ENCODE measurements around the gene CXCL5.
"Not testable (repeated sequence)": the region's sequence is repeated elsewhere in the genome, so short reads cannot be mapped to it uniquely, and the experiment has no call there.

CXCL5 gene

DNA sequence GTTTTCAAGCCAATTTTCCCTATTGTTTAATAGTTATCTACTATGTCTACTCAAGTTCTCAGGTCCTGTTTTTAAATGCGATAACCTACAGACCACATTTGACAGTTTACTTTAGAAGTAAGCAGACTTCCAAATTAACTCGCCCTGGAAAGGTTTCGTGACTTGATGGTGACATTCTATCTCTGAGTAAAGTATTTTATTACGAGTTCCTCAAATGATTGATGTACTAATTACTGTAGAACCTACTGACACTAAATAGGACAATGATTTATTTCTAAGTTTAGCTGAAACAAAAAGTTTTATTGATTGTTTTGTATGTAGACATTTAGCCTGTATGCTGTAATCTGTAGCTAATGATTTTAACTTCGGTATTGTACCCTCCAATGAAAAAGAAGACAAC, 8.5 kb downstream of the CXCL5 start:
- no peak overlapping the region for H3K4me3 ChIP-seq (ENCODE audit: low read depth, low read length)
- TF ChIP-seq, protein P1, sequence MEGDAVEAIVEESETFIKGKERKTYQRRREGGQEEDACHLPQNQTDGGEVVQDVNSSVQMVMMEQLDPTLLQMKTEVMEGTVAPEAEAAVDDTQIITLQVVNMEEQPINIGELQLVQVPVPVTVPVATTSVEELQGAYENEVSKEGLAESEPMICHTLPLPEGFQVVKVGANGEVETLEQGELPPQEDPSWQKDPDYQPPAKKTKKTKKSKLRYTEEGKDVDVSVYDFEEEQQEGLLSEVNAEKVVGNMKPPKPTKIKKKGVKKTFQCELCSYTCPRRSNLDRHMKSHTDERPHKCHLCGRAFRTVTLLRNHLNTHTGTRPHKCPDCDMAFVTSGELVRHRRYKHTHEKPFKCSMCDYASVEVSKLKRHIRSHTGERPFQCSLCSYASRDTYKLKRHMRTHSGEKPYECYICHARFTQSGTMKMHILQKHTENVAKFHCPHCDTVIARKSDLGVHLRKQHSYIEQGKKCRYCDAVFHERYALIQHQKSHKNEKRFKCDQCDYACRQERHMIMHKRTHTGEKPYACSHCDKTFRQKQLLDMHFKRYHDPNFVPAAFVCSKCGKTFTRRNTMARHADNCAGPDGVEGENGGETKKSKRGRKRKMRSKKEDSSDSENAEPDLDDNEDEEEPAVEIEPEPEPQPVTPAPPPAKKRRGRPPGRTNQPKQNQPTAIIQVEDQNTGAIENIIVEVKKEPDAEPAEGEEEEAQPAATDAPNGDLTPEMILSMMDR (IDR thresholded peaks at IDR 0.05; ENCODE audit: low read depth, low read length, missing control alignments) = no peak
- no peak for DNase-seq (ENCODE audit: low read depth)

DNA sequence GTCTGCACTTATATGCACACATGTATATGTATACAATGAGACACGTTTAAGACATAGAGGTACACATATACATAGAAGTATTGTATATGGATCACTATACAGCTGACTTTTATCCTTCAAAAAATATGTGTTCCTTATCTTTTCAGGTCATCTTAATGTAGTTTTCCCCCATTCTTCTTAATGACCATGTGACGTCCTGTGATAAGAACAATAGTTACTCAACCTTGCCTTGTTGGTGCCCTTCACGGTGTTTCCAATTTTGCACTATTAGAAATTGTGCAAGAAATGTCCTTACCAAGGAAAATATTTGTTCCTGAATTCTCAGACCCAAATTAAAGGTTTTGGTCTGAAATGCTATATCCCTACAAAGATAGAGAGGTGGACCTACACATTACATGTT, 9.4 kb downstream of the CXCL5 start:
- H3K4me3 ChIP-seq (ENCODE audit: low read depth, low read length) = no peak overlapping the region
- no peak for DNase-seq (ENCODE audit: low read depth)
- TF ChIP-seq, protein P1 (IDR thresholded peaks at IDR 0.05; ENCODE audit: low read depth, low read length, missing control alignments) = no peak

DNA sequence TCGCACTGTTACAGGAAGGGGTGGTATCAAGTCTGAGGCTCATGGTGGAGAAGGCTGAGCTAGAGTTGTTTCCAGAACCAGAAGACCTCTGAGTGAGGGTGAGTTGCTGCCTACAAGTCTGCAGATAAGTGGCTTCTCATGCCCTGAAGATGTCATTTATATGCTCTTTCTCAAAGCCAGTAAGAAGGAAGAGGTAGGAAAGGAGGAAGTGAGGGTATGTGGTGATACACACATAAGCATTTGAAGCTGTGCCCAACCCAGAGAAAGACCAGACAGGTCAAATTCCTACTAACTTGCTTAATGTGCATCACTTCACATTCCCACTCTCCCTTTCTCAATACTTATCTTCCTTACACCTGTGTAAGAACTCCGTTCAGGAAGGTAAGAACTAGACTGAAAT, 10.4 kb downstream of the CXCL5 start, which contains the start of gene PPBP:
TSS of gene PPBP (minus strand) at position 130 of the 400 bp plus-strand sequence. CDS start at position 43, 87 bp downstream.
- no peak for DNase-seq (ENCODE audit: low read depth)
- TF ChIP-seq, protein P1 (IDR thresholded peaks at IDR 0.05; ENCODE audit: low read depth, low read length, missing control alignments) = no peak
- no peak within 1 kb of the TSS for H3K4me3 ChIP-seq (ENCODE audit: low read depth, low read length)

DNA sequence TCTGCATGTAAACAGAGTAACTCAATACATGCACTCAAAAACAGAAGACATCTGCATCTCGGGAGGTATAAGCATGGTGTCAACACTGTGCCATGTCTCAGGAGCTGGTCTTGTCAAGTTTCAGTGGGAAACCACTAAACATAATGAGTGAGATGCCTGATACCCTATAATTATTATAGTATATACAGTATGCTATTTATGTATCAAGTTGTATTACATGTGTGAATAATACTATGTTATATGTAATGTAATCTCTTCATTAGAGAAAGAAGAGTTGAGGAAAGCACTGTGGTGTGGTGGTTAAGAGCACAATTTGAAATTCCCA, 13.0 kb downstream of the CXCL5 start:
- DNase-seq (ENCODE audit: low read depth) = no peak
- TF ChIP-seq, protein P1 (IDR thresholded peaks at IDR 0.05; ENCODE audit: low read depth, low read length, missing control alignments) = no peak
- no peak overlapping the region for H3K4me3 ChIP-seq (ENCODE audit: low read depth, low read length)

DNA sequence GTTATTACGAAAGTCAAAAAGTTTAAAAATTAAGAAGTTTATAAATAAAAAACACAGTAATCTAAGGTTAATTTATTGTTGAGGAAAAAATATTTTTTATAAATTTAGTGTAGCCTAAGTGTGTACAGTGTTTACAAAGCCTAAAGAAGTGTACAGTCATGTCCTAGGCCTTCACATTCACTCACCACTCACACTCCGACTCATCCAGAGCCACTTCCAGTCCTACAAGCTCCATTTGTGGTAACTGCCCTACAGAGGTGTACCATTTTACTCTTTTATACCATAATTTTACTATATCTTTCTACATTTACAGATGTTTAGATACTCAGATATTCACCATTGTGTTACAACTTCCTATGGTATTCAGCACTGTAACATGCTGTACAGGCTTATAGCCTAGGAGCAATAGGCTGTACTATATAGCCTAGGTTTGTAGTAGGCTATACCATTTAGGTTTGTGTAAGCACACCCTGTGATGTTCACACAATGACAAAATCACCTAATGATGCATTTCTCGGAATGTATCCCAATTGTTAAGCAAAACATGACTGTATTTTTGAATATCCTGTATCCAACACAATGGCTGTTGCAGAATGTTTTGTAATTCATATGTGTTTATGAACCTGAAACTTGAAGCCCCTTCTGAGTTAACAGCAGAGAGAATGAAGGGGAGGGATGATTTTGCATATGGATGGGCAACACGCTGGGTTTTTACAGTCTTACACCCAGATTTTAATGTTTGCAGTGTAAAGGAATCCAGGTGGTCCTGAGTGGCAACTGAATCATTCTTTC, 13.5 kb downstream of the CXCL5 start:
- TF ChIP-seq, protein P1 (IDR thresholded peaks at IDR 0.05; ENCODE audit: low read depth, low read length, missing control alignments) = no peak
- H3K4me3 ChIP-seq (ENCODE audit: low read depth, low read length) = no peak overlapping the region
- DNase-seq (ENCODE audit: low read depth) = no peak

DNA sequence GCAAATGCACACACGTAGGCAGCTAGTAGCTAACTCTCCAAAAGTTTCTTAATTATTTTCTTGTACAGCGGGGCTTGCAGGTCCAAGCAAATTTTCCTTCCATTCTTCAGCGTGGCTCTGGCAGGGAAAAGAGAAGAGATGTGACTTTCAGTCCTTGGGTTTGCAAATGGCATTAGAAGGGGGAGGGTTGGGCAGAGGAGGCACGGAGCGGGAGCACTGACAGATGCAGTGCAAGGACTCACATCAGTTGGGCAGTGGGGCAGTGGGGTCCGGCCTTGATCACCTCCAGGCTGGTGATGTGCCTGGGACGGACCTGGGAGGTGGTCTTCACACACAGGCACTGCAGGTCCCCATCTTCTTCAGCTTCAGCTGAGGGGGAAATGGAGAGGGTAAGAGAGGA, 17.3 kb downstream of the CXCL5 start:
- not testable (repeated sequence) for DNase-seq (ENCODE audit: low read depth); H3K4me3 ChIP-seq (ENCODE audit: low read depth, low read length)

DNA sequence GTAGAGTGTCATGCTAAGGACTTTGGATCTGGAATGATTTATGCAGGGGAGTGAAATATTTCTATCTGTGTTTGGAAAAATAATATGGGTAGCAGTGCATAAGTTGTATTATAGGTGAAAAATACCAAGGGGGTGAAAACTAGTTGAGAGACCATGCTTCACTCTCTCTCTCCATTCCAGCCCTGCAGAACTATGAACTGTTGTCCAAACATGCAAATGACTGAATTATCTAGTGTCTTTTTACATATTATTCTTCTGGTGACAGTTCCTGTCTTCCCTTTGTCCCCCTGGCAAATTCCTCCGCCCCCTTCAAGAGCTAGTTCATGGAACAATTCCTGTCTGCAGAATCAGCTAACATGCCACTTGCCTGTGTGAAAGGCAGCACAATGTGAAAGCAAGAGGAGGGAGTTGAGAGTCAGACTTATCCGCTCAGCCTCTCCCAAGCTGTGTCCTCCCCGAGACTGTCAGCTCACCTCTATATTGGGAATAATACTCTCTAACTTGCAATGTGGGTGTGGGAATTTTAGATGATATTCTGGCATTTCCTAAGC, 19.0 kb downstream of the CXCL5 start:
- TF ChIP-seq, protein P1 (IDR thresholded peaks at IDR 0.05; ENCODE audit: low read depth, low read length, missing control alignments) = no peak
- H3K4me3 ChIP-seq (ENCODE audit: low read depth, low read length) = no peak overlapping the region
- no peak for DNase-seq (ENCODE audit: low read depth)
